Measurements from ENCODE around the gene KCND1.
"Not testable (repeated sequence)": the region's sequence is repeated elsewhere in the genome, so short reads cannot be mapped to it uniquely, and the experiment has no call there.

KCND1 gene

DNA sequence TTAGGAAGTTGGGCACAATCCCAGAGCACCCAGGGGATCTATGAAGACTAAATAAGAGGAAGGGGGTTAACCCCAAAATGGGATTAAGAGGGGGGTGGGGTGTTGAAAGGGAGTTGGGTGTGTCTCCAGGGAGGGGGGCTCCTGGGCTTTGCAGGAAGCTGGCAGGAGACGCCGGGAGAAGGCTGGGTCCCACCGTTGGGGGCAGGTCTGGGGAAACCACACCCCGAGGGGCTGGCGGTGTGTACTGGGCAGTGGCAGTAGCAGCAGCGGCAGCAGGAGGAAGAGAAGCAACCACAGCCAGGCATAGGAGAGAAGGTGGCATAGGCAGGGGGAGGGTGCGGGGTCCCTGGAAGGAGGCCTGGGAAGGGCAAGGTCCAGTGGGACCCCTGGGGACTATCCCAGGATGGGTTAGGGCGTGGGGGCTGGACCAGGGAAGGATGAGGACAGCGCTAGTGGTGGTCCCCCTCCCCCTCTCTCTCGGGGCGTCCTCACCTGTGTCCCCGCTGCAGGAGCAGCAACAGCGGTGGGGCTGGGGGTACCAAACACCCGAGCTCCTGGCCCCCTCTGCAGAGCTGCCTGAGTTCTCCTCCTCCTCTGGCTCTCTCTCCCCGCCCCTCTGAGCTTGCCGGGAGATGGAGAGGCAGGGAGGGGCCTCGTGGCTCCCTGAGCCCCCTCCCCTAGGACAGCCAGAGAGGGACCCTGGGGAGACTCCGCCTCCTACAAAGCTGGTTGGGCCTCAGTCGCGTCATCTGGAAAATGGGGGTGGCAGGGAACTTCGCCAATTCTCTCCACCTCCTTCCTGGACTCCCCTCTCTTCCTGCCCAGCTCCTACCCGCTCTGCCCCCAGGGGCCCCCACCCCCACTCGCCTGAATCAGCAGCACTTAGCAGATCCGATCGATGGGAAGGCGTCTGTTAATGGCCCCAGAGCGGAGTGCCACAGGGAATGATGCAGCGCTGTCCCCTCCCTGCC lies at the start of gene KCND1:
TSS of gene KCND1 (minus strand) at position 596 of the 971 bp plus-strand sequence. CDS start 1,573 bp downstream, outside the sequence.
- no peak for DNase-seq

DNA sequence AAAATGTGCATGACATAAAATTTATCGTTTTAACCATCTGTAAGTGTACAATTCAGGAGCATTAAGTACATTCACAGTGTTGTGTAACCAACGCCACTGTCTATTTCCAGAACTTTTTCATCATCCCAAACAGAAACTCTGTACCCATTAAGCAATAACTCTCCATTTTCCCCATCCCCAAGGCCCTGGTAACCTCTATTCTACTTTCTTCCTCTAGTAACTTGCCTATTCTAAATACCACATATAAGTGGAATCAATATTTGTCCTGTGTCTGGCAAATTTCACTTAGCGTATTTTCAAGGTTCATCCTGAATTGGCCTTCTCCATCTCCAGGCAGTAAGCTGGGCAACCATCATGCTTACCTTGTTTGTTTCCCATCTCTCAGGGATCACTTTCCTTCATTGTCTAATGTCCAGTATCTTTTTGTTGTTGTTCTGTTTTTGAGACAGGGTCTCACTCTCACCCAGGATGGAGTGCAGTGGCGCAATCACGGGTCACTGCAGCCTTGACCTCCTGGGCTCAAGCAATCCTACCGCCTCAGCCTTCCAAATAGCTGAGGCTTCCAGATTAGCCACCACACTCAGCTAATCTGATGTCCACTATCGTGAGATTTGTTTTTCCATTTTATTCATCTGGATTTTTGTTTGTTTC lies 48.1 kb upstream of the KCND1 start:
- peak in 1 of 2 donors; percentile 7 for DNase-seq

DNA sequence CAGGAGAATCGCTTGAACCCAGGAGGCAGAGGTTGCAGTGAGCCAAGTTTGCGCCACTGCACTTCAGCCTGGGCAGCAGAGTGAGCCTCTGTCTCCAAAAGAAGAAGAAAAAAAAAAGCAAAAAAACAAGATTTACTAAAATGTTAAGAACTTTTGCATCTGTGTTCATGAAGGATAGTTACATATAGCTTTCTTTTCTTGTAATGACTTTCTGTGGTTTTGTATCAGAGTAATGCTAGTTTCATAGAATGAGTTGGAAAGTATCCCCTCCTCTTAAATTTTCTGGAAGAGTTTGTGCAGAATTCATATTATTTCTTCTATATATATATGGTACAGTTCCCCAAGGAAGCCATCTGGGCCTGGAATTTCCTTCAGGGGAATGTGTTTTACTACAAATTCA lies 47.4 kb upstream of the KCND1 start:
- no peak for DNase-seq

- no peak for DNase-seq
Measured at GRCh38 chrX:49003696-49004095, 32.1 kb upstream of the KCND1 start.

DNA sequence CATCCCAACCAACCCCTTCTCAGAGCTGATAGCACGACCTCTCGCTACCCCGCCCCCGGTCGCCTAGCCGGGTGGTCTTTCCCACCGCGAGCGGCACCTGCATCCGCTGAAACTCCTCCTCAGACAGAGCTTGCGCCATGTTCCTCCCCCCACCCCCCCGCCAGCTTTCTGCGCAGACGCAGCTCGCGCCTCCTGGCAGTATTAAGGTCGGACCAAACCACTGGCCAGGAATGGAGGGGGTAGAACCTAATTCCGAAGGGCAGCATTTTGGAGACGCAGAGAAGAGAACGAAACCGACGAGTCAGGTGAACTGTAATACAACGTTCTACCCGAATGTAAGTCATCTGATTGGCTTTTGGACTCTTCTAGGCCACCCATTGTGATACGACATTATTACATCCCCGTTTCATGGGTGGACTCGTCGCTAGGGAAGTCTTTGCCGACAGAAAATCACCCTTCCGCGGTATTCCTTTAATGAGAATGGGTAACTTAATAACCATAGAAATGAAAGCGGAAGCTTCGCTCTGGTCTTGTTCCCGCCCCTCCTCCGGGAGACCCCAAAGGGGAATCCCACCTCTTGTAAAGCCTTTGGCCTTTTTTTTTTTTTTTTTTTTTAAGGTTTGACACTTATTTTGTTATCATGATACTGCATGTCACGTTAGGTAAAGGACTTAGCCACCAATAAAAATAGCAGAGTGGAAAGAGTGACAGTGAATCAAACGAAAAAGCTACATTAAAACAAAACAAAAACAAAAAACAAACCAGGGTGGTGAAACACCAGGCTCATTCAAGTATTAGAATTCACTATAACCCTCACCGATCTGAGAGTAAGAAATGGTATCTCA lies 30.7 kb upstream of the KCND1 start, which contains the start of gene GRIPAP1:
TSS of gene GRIPAP1 (minus strand) at position 174 of the 845 bp plus-strand sequence. CDS start at position 139, 35 bp downstream.
- peak; percentile 85 to 86 for DNase-seq

DNA sequence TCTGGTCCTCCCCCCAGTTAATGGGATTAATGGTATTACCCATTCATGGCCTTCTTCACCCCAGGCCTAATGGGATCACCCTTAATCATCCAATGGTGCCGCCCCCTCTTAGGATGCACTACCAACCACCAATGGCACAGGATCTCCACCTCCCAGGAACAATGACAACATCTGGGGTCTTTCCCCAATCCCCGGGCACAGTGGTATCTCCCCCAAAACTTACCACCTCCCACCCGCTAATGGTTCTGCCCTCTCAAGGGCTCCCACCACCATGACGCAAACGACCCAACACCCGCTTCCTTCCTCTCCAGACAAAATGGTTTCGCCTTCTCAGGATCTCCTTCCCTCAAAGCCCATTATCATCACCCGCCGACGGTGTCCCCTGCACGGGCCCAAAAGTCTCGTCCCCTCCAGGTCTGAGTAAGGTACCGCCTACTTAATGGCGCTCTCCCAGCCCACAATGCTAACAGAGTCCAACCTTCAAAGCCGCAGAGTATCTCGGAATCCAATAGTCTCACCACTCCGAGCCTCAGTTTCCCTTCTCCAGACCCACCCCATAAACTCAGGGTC lies 30.0 kb upstream of the KCND1 start:
- DNase-seq = peak; percentile 72 to 89

GRCh38 chrX:49000636-49001035 lies 29.0 kb upstream of the KCND1 start:
- peak; percentile 57 to 72 for DNase-seq

DNA sequence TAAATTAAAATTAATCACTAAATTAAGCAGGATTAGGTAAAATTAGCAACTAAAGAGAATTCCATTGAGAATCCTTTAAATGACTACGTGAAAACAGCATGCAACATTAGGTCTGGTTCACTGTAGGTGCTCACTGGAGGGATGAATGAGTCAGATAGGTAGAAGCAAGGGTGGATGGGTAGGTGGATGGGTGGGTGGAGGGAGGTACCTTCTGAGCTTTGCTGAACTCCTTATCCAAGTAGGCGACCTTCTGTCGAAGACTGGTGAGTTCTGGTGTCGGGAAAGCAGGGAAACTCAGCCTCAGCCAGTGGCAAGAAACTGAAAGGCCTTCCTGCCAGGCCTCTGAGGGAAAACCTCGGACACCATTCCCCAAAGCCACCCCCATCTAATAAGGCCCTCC lies 27.4 kb upstream of the KCND1 start:
- no peak for DNase-seq

DNA sequence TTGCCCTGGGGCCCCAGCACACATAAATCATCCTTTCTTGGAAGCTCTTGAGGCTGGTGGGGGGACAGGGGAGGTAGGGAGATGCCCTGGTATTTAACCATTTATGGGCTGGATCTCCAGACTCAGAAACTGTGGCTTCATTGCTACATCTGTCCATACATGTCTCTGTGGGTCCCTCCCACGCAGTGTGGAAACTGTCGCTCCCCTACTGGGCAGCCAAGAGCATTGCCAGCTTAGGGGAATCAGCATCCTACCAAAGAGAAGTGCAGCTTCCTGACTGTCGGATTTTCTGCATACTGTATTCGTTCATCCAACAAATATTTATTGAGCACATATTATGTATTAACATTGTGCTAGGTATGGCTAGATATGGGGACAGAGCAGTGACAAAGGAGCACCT lies 26.7 kb upstream of the KCND1 start:
- peak; percentile 10 to 16 for DNase-seq

DNA sequence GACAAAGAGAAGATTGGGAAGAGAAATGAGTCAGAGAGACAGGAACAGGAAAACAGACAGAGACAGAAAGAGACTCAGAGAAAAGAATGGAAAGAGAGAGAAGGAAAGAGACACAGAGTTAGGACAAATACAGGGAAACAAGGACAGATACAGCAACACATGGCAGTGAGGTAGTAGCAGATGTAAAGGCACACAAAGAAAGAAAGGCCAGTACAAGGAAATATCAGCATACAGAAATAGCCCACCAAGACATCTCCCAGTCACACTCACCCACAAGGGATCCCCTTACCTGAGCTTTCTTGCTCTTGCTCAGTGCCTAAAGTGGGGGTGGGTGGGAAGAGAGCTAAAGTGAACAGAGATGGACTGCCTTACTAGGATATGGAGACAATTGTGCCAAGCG lies 26.2 kb upstream of the KCND1 start:
- no peak for DNase-seq

DNA sequence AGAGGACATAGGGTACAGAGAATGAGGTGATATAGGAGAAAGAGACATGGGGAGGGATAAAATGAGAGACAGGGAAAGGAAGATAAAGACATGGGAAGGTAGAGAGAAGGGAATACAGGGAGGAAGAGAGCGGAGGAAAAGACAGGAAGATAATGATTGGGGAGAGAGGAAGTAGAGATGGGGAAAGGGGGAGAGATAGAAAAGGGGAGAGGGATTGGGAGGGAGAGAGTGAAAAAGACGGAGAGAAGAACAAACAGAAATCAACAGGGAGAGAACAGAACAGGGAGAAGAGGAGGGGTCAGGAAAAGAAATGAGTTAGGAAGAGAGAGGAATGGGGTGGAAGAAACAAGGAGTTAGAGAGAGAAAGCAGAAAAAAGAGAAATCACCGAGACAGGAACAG lies 25.8 kb upstream of the KCND1 start:
- no peak for DNase-seq

GRCh38 chrX:48996969-48997368 lies 25.3 kb upstream of the KCND1 start:
- DNase-seq = no peak

DNA sequence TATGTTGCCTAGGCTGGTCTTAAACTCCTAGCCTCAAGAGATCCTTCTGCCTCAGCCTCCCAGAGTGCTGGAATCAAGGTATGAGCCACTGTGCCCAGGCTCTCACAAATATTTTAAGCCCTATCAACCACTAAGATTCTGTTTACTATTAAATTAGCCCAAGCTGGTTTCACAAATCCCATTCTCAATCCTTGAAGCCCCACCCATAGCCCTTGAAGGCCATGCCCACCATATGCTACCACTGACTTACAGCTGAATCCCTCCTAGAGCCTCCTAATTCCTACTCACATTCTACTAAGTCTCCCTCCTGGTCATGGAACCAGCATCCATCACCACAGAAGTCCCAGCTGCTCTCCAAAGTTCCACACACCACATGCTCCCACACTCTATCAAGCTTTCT lies 20.7 kb upstream of the KCND1 start:
- DNase-seq = no peak

GRCh38 chrX:48989483-48989882 lies 17.8 kb upstream of the KCND1 start:
- no peak for DNase-seq

DNA sequence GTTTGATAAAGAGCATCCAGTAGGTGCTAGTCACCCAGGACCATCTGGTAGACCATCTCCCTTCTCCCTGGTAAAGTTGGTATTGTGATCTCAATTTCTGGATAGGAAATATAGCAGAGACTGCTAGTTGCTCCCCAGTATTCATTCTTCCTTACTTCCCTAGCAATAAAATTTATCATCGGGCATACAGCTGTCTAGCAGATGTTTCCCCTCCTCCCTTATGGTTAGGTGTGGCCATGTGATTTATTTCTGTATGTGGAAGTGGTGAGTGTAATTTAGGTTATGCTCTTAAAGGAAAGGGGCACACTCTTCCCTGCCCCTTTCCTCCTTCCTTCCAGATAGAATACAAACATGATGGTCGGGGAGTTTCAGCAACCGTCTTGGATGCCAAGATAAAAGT lies 12.3 kb upstream of the KCND1 start:
- DNase-seq = no peak

GRCh38 chrX:48983081-48983480 lies 11.4 kb upstream of the KCND1 start:
- DNase-seq = peak in 1 of 2 donors; percentile 40

DNA sequence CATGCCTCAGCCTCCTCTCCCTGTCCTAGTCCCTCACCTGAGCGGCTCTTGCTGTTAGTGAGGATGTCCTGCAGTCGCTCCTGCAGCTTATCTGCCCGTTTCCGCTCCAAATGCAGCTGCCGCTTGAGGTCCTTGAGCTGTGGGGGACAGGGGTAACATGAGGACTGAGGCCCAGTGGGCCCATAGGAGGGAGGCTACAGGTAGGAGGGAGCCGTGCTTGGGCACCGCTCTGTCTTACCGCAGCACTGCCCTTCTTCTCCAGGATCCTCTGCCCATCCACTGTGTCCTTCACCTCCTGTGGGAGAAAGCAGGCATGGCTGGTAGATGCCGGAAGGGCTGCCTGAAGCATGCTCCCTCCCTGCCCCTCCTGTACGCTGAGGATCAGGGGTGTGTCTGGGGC lies 9.5 kb upstream of the KCND1 start:
- DNase-seq = no peak

DNA sequence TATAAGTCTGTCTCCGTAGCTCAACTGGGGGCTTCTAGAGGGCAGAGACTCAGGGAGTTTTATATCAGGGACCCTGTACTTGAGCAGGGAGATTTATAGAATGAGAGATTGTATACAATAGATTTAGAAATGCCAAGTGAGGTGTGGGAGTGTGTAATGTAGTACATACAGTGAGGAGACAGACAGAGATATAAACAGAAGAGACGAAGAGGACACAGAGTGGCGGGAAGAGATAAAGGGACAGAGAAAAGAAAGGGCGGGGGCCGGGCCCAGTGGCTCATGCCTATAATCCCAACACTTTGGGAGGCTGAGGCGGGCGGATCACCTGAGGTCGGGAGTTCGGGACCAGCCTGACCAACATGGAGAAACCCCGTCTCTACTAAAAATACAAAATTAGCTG lies 8.7 kb upstream of the KCND1 start:
- not testable (repeated sequence) for DNase-seq

DNA sequence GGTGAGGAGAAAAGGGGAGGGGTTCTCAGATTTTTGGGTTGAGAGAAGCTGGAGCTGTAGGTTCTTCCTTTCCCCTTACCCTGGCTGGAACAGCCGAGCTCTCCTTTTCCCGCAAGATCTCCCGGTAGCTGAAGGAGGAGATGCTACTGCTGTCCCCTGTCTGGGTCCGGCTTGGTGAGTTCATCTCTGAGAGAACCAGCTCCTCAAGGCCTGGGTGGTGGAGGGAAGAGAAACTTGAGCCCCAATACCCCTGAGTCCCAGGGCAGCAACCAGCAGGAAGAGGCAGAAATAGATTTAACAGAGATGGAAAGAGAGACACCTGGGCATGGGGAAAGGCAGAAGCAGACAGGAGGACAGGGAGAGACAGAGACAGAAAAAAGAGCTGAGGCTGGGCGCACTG lies 6.6 kb upstream of the KCND1 start:
- no peak for DNase-seq

DNA sequence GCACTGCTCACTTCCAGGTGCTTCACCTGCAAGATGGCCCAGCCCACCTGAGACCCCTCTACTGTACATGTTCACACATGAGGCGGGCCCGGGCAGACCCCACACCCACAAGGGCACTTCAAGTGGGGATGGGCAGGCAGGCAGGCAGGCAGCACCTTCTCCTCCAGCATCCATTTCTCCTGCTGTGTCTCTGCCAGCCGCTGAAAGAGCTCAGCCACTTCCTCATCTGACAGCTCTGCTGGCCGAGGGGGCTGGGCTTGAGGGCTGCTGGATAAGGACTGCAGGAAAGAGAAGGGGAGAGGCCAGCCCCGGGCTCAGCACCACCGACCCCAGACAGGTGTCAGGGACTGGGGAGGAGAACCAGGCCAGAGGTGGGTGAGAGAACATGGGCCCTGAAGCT lies 4.4 kb upstream of the KCND1 start:
- no peak for DNase-seq

DNA sequence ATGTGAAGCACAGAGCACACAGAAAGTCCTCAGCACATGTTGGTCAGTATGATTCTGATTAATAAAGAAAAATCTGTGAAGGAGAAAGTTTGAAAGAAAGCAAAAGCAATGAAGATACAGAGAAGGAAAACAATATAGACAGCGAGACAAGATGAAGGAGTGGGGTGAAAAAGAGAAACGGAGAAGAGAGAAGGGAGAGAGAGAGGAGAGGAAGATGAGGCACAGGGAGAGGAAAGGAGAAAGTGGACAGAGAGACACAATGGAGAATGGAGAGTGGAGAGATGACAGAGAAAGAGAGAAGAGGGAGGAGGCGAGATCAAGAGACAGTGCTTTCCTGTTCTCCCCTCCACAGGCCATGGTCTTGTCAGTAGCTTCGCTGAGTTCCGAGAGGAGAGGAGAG lies 3.9 kb upstream of the KCND1 start:
- DNase-seq = no peak

- no peak for DNase-seq
Measured at GRCh38 chrX:48975041-48975440, 3.4 kb upstream of the KCND1 start.

DNA sequence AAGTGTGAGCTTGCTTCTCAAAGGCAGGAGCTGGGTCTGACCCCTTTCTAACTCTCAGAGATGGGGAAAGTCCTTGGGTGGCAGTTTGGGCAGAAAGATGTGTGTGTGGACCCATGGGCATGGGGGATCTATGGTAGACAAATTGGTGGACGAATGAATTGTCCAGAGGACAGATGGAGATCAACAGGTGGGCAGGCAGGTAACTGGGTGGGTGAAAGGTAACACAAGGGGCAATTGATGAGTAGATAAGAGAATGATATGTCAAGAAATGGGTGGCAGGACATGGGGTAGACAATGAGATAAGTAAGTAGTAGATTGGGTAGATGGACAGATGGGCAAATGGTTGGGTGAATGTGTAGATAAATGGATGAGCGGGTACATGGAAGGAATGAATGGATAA lies 2.9 kb upstream of the KCND1 start:
- DNase-seq = no peak

All from inflammatory macrophage treated with lipopolysaccharide for 1 hour (primary cell).